Lower leg skin (tissue), 3 donors: ENCODE measurements around the gene ENTPD1.
"Not testable (repeated sequence)": the region's sequence is repeated elsewhere in the genome, so short reads cannot be mapped to it uniquely, and the experiment has no call there.

Experiments
- POLR2A ChIP-seq, 2 donors: fragments of 450-650 bp; IDR thresholded peaks; one replicate each; pipeline ENCODE4 v1.6.1; 2016 to 2017; ENCODE audit warnings: antibody characterized with exemption in 2 of 2, mild to moderate bottlenecking in 1 of 2, moderate library complexity in 1 of 2
- TF ChIP-seq, protein P1 (sequence below), 3 donors: fragments of 450-650 bp; IDR thresholded peaks; one replicate each; pipeline ENCODE4 v1.5.1; 2016; ENCODE audit warnings: antibody characterized with exemption in 3 of 3, mild to moderate bottlenecking in 3 of 3, moderate library complexity in 2 of 3

DNA sequence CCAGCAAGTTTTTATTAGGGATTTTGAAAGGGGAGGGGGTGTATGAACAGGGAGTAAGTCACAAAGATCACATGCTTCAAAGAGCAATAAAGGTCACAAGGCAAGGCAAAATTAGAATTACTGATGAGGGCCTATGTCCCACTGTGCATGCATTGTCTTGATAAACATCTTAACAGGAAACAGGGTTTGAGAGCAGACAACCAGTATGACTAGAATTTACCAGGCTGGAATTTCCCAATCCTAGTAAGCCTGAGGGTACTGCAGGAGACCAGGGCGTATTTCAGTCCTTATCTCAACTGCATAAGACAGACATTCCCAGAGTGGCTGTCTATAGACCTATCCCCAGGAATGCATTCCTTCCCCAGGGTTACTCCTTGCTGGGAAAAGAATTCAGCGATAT, 44.3 kb downstream of the ENTPD1 start:
- TF ChIP-seq, protein P1, sequence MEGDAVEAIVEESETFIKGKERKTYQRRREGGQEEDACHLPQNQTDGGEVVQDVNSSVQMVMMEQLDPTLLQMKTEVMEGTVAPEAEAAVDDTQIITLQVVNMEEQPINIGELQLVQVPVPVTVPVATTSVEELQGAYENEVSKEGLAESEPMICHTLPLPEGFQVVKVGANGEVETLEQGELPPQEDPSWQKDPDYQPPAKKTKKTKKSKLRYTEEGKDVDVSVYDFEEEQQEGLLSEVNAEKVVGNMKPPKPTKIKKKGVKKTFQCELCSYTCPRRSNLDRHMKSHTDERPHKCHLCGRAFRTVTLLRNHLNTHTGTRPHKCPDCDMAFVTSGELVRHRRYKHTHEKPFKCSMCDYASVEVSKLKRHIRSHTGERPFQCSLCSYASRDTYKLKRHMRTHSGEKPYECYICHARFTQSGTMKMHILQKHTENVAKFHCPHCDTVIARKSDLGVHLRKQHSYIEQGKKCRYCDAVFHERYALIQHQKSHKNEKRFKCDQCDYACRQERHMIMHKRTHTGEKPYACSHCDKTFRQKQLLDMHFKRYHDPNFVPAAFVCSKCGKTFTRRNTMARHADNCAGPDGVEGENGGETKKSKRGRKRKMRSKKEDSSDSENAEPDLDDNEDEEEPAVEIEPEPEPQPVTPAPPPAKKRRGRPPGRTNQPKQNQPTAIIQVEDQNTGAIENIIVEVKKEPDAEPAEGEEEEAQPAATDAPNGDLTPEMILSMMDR (IDR thresholded peaks at IDR 0.05): not testable (repeated sequence)
- not testable (repeated sequence) for TF ChIP-seq POLR2A (IDR thresholded peaks at IDR 0.05)
